ENCODE results near the gene RAB44. TPM values are rescaled to one million over a fixed set of nuclear protein-coding genes. Genes with fewer than 3 reads are reported as not detected.

Gene RAB44
- total RNA-seq, 1 donor from 2014 or later = 0.21 TPM

- Histone ChIP-seq H3K36me3 (no peaks in the 10 kb centered on the region), H3K9me3 (no peaks in the 10 kb centered on the region), H3K27me3 (no peaks in the 10 kb centered on the region), H3K4me3 (no peak overlapping the region), H3K4me1 (peaks cover 0 to 2% of the 10 kb centered on the region in 2 donors), H3K27ac (no peak overlapping the region)
- TF ChIP-seq CTCF (IDR thresholded peaks at IDR 0.05) = no peak
- intact Hi-C loops (cut with DNase I) = no loop called here
- no peak for DNase-seq (ENCODE audit: low spot score in 2 of 2)
Measured at GRCh38 chr6:36659271-36659670, 38.4 kb upstream of the RAB44 start.

GRCh38 chr6:36660771-36661471 lies 36.7 kb upstream of the RAB44 start:
- no peaks in the 10 kb centered on the region for H3K9me3 ChIP-seq
- H3K36me3 ChIP-seq = no peaks in the 10 kb centered on the region
- no peaks in the 10 kb centered on the region for H3K27me3 ChIP-seq
- H3K27ac ChIP-seq = no peak overlapping the region
- DNase-seq (ENCODE audit: low spot score in 2 of 2) = no peak
- peak overlapping the region in 1 of 2 donors; percentile 41 for H3K4me3 ChIP-seq
- intact Hi-C loops (cut with DNase I) = no loop called here
- H3K4me1 ChIP-seq = peaks cover 0 to 2% of the 10 kb centered on the region in 2 donors
- TF ChIP-seq CTCF (IDR thresholded peaks at IDR 0.05) = no peak

- intact Hi-C loops (cut with DNase I) = no loop called here
- Histone ChIP-seq H3K27ac (no peak overlapping the region), H3K9me3 (no peaks in the 10 kb centered on the region), H3K27me3 (no peaks in the 10 kb centered on the region), H3K4me3 (no peak overlapping the region), H3K4me1 (peaks cover 6 to 10% of the 10 kb centered on the region in 2 donors), H3K36me3 (no peaks in the 10 kb centered on the region)
- no peak for DNase-seq (ENCODE audit: low spot score in 2 of 2)
- TF ChIP-seq CTCF (IDR thresholded peaks at IDR 0.05) = no peak
Measured at GRCh38 chr6:36662380-36662779, 35.2 kb upstream of the RAB44 start.

- no peaks in the 10 kb centered on the region for H3K27me3 ChIP-seq
- no peak overlapping the region for H3K4me3 ChIP-seq
- no peak overlapping the region for H3K27ac ChIP-seq
- H3K9me3 ChIP-seq = no peaks in the 10 kb centered on the region
- no peak for DNase-seq (ENCODE audit: low spot score in 2 of 2)
- intact Hi-C loops (cut with DNase I) = no loop called here
- peaks cover 7 to 12% of the 10 kb centered on the region in 2 donors for H3K4me1 ChIP-seq
- no peak for TF ChIP-seq CTCF (IDR thresholded peaks at IDR 0.05)
- H3K36me3 ChIP-seq = no peaks in the 10 kb centered on the region
Measured at GRCh38 chr6:36662827-36663256, 34.8 kb upstream of the RAB44 start.

- H3K27me3 ChIP-seq = no peaks in the 10 kb centered on the region
Measured at GRCh38 chr6:36663504-36664446, 33.9 kb upstream of the RAB44 start.

More at GRCh38 chr6:36663504-36664446, 33.9 kb upstream of the RAB44 start:
- DNase-seq (ENCODE audit: low spot score in 2 of 2) = no peak
- Histone ChIP-seq H3K9me3 (no peaks in the 10 kb centered on the region), H3K36me3 (no peaks in the 10 kb centered on the region), H3K4me3 (no peak overlapping the region), H3K4me1 (peaks cover 7 to 12% of the 10 kb centered on the region in 2 donors), H3K27ac (no peak overlapping the region)
- TF ChIP-seq CTCF (IDR thresholded peaks at IDR 0.05) = no peak
- intact Hi-C loops (cut with DNase I) = no loop called here
